HG03378 (cell line): ENCODE data around the gene TXNRD1.
"Not testable (repeated sequence)": the region's sequence is repeated elsewhere in the genome, so short reads cannot be mapped to it uniquely, and the experiment has no call there.

Experiments
- ATAC-seq: cut with Tn5 transposase; IDR thresholded peaks from one replicate; pipeline ENCODE4 v1.9.1; 2021; ENCODE audit warnings: mild to moderate bottlenecking, moderate library complexity; ENCODE audit not compliant: unreplicated experiment

Gene TXNRD1

GRCh38 chr12:104320627-104321024 lies 105.0 kb downstream of the TXNRD1 start:
- no peak for ATAC-seq

- ATAC-seq, result no peak
Observed at GRCh38 chr12:104321949-104322348, 106.4 kb downstream of the TXNRD1 start.

GRCh38 chr12:104322533-104322932 lies 107.0 kb downstream of the TXNRD1 start:
- not testable (repeated sequence) for ATAC-seq

- no peak for ATAC-seq
Observed at GRCh38 chr12:104323899-104324298, 108.3 kb downstream of the TXNRD1 start.

GRCh38 chr12:104328278-104328677 lies 112.7 kb downstream of the TXNRD1 start:
- not testable (repeated sequence) for ATAC-seq

GRCh38 chr12:104328790-104329189 lies 113.2 kb downstream of the TXNRD1 start:
- ATAC-seq, result no peak

- ATAC-seq, result no peak
Observed at GRCh38 chr12:104329707-104330532, 114.3 kb downstream of the TXNRD1 start.

- no peak for ATAC-seq
Observed at GRCh38 chr12:104331376-104331775, 115.8 kb downstream of the TXNRD1 start.

GRCh38 chr12:104332273-104332672 lies 116.7 kb downstream of the TXNRD1 start:
- not testable (repeated sequence) for ATAC-seq

GRCh38 chr12:104333692-104334255 lies 118.2 kb downstream of the TXNRD1 start:
- ATAC-seq, result no peak

GRCh38 chr12:104334581-104334980 lies 119.0 kb downstream of the TXNRD1 start:
- ATAC-seq, result no peak

GRCh38 chr12:104336115-104336514 lies 120.5 kb downstream of the TXNRD1 start:
- no peak for ATAC-seq

- ATAC-seq, result no peak
Observed at GRCh38 chr12:104337030-104337558, 121.5 kb downstream of the TXNRD1 start.

- no peak for ATAC-seq
Observed at GRCh38 chr12:104339663-104340062, 124.1 kb downstream of the TXNRD1 start.

- ATAC-seq, result no peak
Observed at GRCh38 chr12:104340177-104340576, 124.6 kb downstream of the TXNRD1 start.

GRCh38 chr12:104340925-104341611 lies 125.5 kb downstream of the TXNRD1 start:
- ATAC-seq, result no peak

- no peak for ATAC-seq
Observed at GRCh38 chr12:104342147-104342546, 126.6 kb downstream of the TXNRD1 start.

- no peak for ATAC-seq
Observed at GRCh38 chr12:104342635-104343249, 127.2 kb downstream of the TXNRD1 start.

- no peak for ATAC-seq
Observed at GRCh38 chr12:104344682-104345081, 129.1 kb downstream of the TXNRD1 start.

- no peak for ATAC-seq
Observed at GRCh38 chr12:104345234-104346066, 129.9 kb downstream of the TXNRD1 start.
